ENCODE data around the gene AGBL1. TPM values are rescaled to one million over a fixed set of nuclear protein-coding genes. Genes with fewer than 3 reads are reported as not detected.

AGBL1 gene
- total RNA-seq, 1 experiment from 2014 or later: not detected

- Histone ChIP-seq H3K36me3 (ENCODE audit: insufficient read depth, low read length, poor library complexity, severe bottlenecking) (no peaks in the 10 kb centered on the region), H3K4me3 (ENCODE audit: low read depth, low read length, poor library complexity, severe bottlenecking) (no peak overlapping the region), H3K27ac (ENCODE audit: low read depth, low read length, poor library complexity, severe bottlenecking) (no peak overlapping the region), H3K9me3 (ENCODE audit: low read depth, low read length, poor library complexity, severe bottlenecking) (no peaks in the 10 kb centered on the region), H3K27me3 (replicated peaks; ENCODE audit: insufficient read depth, low read depth, low read length, poor library complexity) (no peaks in the 10 kb centered on the region), H3K4me1 (ENCODE audit: insufficient read depth, low read length, poor library complexity, severe bottlenecking) (no peaks in the 10 kb centered on the region)
- POLR2A ChIA-PET (ENCODE audit: low non-redundant PET): no interaction called here
- intact Hi-C loops (cut with micrococcal nuclease; ENCODE audit: unreplicated experiment): no loop called here
- TF ChIP-seq EZH2 (IDR thresholded peaks at IDR 0.05; ENCODE audit: borderline replicate concordance, low read depth, low read length, poor library complexity, severe bottlenecking): no peak
- TF ChIP-seq CTCF (conservative IDR thresholded peaks at IDR 0.05; ENCODE audit: low read depth, low read length): no peak
- no TSS peak for BruUV-seq (replicated peaks)
- DNase-seq (ENCODE audit: low spot score): no peak
- CTCF ChIA-PET: no interaction called here
Measured at GRCh38 chr15:86199467-86200145, 119.9 kb downstream of the AGBL1 start.

- ChIA-PET POLR2A (ENCODE audit: low non-redundant PET) (no interaction called here), CTCF (no interaction called here)
- intact Hi-C loops (cut with micrococcal nuclease; ENCODE audit: unreplicated experiment): no loop called here
- Histone ChIP-seq H3K4me1 (ENCODE audit: insufficient read depth, low read length, poor library complexity, severe bottlenecking) (no peaks in the 10 kb centered on the region), H3K27me3 (replicated peaks; ENCODE audit: insufficient read depth, low read depth, low read length, poor library complexity) (no peaks in the 10 kb centered on the region), H3K9me3 (ENCODE audit: low read depth, low read length, poor library complexity, severe bottlenecking) (no peaks in the 10 kb centered on the region), H3K36me3 (ENCODE audit: insufficient read depth, low read length, poor library complexity, severe bottlenecking) (no peaks in the 10 kb centered on the region), H3K27ac (ENCODE audit: low read depth, low read length, poor library complexity, severe bottlenecking) (no peak overlapping the region), H3K4me3 (ENCODE audit: low read depth, low read length, poor library complexity, severe bottlenecking) (no peak overlapping the region)
- no TSS peak for BruUV-seq (replicated peaks)
- no peak for DNase-seq (ENCODE audit: low spot score)
- no peak for TF ChIP-seq EZH2 (IDR thresholded peaks at IDR 0.05; ENCODE audit: borderline replicate concordance, low read depth, low read length, poor library complexity, severe bottlenecking)
- TF ChIP-seq CTCF (conservative IDR thresholded peaks at IDR 0.05; ENCODE audit: low read depth, low read length): no peak
Measured at GRCh38 chr15:86201313-86202008, 121.8 kb downstream of the AGBL1 start.

- no peaks in the 10 kb centered on the region for H3K27me3 ChIP-seq (replicated peaks; ENCODE audit: insufficient read depth, low read depth, low read length, poor library complexity)
- intact Hi-C loops (cut with micrococcal nuclease; ENCODE audit: unreplicated experiment): no loop called here
- ChIA-PET CTCF (no interaction called here), POLR2A (ENCODE audit: low non-redundant PET) (no interaction called here)
- no peak for TF ChIP-seq EZH2 (IDR thresholded peaks at IDR 0.05; ENCODE audit: borderline replicate concordance, low read depth, low read length, poor library complexity, severe bottlenecking)
- TF ChIP-seq CTCF (conservative IDR thresholded peaks at IDR 0.05; ENCODE audit: low read depth, low read length): no peak
- H3K4me3 ChIP-seq (ENCODE audit: low read depth, low read length, poor library complexity, severe bottlenecking): no peak overlapping the region
- H3K36me3 ChIP-seq (ENCODE audit: insufficient read depth, low read length, poor library complexity, severe bottlenecking): no peaks in the 10 kb centered on the region
- no TSS peak for BruUV-seq (replicated peaks)
- H3K27ac ChIP-seq (ENCODE audit: low read depth, low read length, poor library complexity, severe bottlenecking): no peak overlapping the region
- no peaks in the 10 kb centered on the region for H3K4me1 ChIP-seq (ENCODE audit: insufficient read depth, low read length, poor library complexity, severe bottlenecking)
- no peak for DNase-seq (ENCODE audit: low spot score)
- no peaks in the 10 kb centered on the region for H3K9me3 ChIP-seq (ENCODE audit: low read depth, low read length, poor library complexity, severe bottlenecking)
Measured at GRCh38 chr15:86203462-86203861, 123.8 kb downstream of the AGBL1 start.
